H1 (cell line): ENCODE data around the gene FOXK1. TPM values are rescaled to one million over a fixed set of nuclear protein-coding genes. Genes with fewer than 3 reads are reported as not detected.

Experiments used
- CTCF ChIA-PET: fragments of 300-600 bp; sonication (Branson Sonifier 250); formaldehyde crosslinking; loops from one replicate; lab custom pipeline; 2021; ENCODE audit not compliant: partially characterized antibody; lab: Charles Lee
- POLR2A ChIA-PET: fragments of 300-600 bp; sonication (Branson Sonifier 250); formaldehyde crosslinking; loops from one replicate; lab custom pipeline; 2021; ENCODE audit warnings: inconsistent platforms; ENCODE audit not compliant: partially characterized antibody; lab: Charles Lee
- DNase-seq, 2 experiments: peaks; one replicate each; pipeline versions ENCODE4 v3.0.0 to v3.0.0-alpha.2; 2010 to 2022; ENCODE audit warnings: low spot score in 2 of 2, low read depth in 1 of 2, mixed read lengths in 1 of 2
- FAIRE-seq: peaks from 2 replicates; lab custom pipeline; 2011; peaks lifted over from hg19 to GRCh38; lab: Jason Lieb, UNC
- H2AFZ ChIP-seq: 2 replicates; pipeline ENCODE4 v1.8.1; 2012; ENCODE audit warnings: low read length, inconsistent platforms
- H2AK5ac ChIP-seq: 2 replicates; pipeline ENCODE4 v1.6.1; 2013; ENCODE audit warnings: low read depth, low read length
- H2BK120ac ChIP-seq: replicated peaks from 2 replicates; pipeline ENCODE3; 2013; ENCODE audit warnings: low read depth, low read length, inconsistent platforms
- H2BK12ac ChIP-seq: 2 replicates; pipeline ENCODE4 v1.6.1; 2013; ENCODE audit warnings: low read depth, low read length
- H2BK15ac ChIP-seq: 2 replicates; pipeline ENCODE4 v1.6.1; 2013; ENCODE audit warnings: low read length
- H2BK20ac ChIP-seq: 2 replicates; pipeline ENCODE4 v1.6.1; 2013; ENCODE audit warnings: low read length
- H2BK5ac ChIP-seq: 2 replicates; pipeline ENCODE4 v1.6.1; 2013; ENCODE audit warnings: low read depth, low read length
- H3K14ac ChIP-seq: 2 replicates; pipeline ENCODE4 v1.6.1; 2013; ENCODE audit warnings: inconsistent platforms; ENCODE audit not compliant: insufficient read length
- H3K18ac ChIP-seq: 2 replicates; pipeline ENCODE4 v1.6.1; 2013; ENCODE audit warnings: low read length; ENCODE audit errors: extremely low read depth
- H3K23ac ChIP-seq: 2 replicates; pipeline ENCODE4 v1.6.1; 2013; ENCODE audit warnings: inconsistent platforms; ENCODE audit not compliant: insufficient read length
- H3K23me2 ChIP-seq: 2 replicates; pipeline ENCODE4 v1.6.1; 2013; ENCODE audit warnings: low read depth, low read length
- H3K27ac ChIP-seq: 2 replicates; pipeline ENCODE4 v1.6.1; 2011; ENCODE audit warnings: low read depth, low read length, inconsistent platforms
- H3K27me3 ChIP-seq, 4 experiments: replicated peaks in 1 of 4; 1 replicate in 1 of 4; 2 replicates in 3 of 4; pipeline versions ENCODE4 v1.6.1 to v1.8.1; 2011 to 2013; ENCODE audit warnings: low read length in 3 of 4, mild to moderate bottlenecking in 3 of 4, inconsistent platforms in 2 of 4, mixed read lengths in 2 of 4, moderate library complexity in 1 of 4; ENCODE audit not compliant: control insufficient read depth in 3 of 4, insufficient read depth in 3 of 4; ENCODE audit errors: extremely low read depth in 1 of 4
- H3K36me3 ChIP-seq, 4 experiments: 2 replicates each; pipeline versions ENCODE4 v1.6.1 to v1.8.1; 2011 to 2013; ENCODE audit warnings: mild to moderate bottlenecking in 4 of 4, low read length in 3 of 4, moderate library complexity in 2 of 4, control low read depth in 1 of 4, inconsistent platforms in 1 of 4; ENCODE audit not compliant: insufficient read depth in 4 of 4, control insufficient read depth in 2 of 4
- H3K4ac ChIP-seq: replicated peaks from 2 replicates; pipeline ENCODE3; 2013; ENCODE audit warnings: low read length, low read depth, mixed read lengths, inconsistent platforms; ENCODE audit not compliant: insufficient read length
- H3K4me1 ChIP-seq, 4 experiments: replicated peaks in 1 of 4; 1 replicate in 1 of 4; 2 replicates in 3 of 4; pipeline versions ENCODE4 v1.6.1 to v1.8.1; 2011 to 2013; ENCODE audit warnings: low read length in 3 of 4, inconsistent platforms in 2 of 4, mixed read lengths in 1 of 4; ENCODE audit not compliant: insufficient read depth in 4 of 4, control insufficient read depth in 3 of 4
- H3K4me2 ChIP-seq, 2 experiments: 2 replicates each; pipeline versions ENCODE4 v1.6.1 to v1.8.1; 2011 to 2013; ENCODE audit warnings: low read depth in 2 of 2, low read length in 2 of 2, control low read depth in 1 of 2, inconsistent platforms in 1 of 2, mild to moderate bottlenecking in 1 of 2; ENCODE audit not compliant: insufficient read depth in 1 of 2
- H3K4me3 ChIP-seq, 4 experiments: fragments of 200-600, 300-600 bp in 1 of 4; sonication (generic), shearing (Covaris generic), sonication (Bioruptor Twin) in 1 of 4; 2 replicates each; pipeline versions ENCODE4 v1.5.1 to v1.8.1; 2011 to 2016; ENCODE audit warnings: low read length in 4 of 4, low read depth in 3 of 4, control low read depth in 2 of 4, inconsistent platforms in 2 of 4, mild to moderate bottlenecking in 2 of 4, mixed read lengths in 1 of 4, moderate library complexity in 1 of 4; ENCODE audit not compliant: insufficient read depth in 2 of 4; ENCODE audit errors: extremely low read depth in 1 of 4
- H3K56ac ChIP-seq: replicated peaks from 2 replicates; pipeline ENCODE3; 2013; ENCODE audit warnings: low read depth, mild to moderate bottlenecking, mixed read lengths, low read length, inconsistent platforms; ENCODE audit not compliant: insufficient read length
- H3K79me1 ChIP-seq: 2 replicates; pipeline ENCODE4 v1.6.1; 2013; ENCODE audit warnings: low read depth, low read length, control low read depth
- H3K79me2 ChIP-seq, 2 experiments: 2 replicates each; pipeline versions ENCODE4 v1.6.1 to v1.8.1; 2012 to 2013; ENCODE audit warnings: low read length in 2 of 2, mild to moderate bottlenecking in 2 of 2, inconsistent platforms in 1 of 2; ENCODE audit not compliant: insufficient read depth in 2 of 2, control insufficient read depth in 1 of 2
- H3K9ac ChIP-seq, 4 experiments: replicated peaks in 1 of 4; 1 replicate in 1 of 4; 2 replicates in 3 of 4; pipeline versions ENCODE4 v1.6.1 to v1.8.1; 2011 to 2013; ENCODE audit warnings: low read depth in 3 of 4, low read length in 3 of 4, control low read depth in 2 of 4, mild to moderate bottlenecking in 2 of 4, moderate library complexity in 2 of 4, inconsistent platforms in 1 of 4; ENCODE audit errors: extremely low read depth in 1 of 4
- H3K9me3 ChIP-seq, 2 experiments: 2 replicates each; pipeline versions ENCODE4 v1.6.1 to v1.8.1; 2012 to 2013; ENCODE audit warnings: mild to moderate bottlenecking in 2 of 2, moderate library complexity in 2 of 2, control low read depth in 1 of 2, inconsistent platforms in 1 of 2, low read depth in 1 of 2, low read length in 1 of 2, mixed read lengths in 1 of 2; ENCODE audit not compliant: insufficient read depth in 2 of 2
- H4K20me1 ChIP-seq, 2 experiments: replicated peaks in 1 of 2; 2 replicates each; pipeline versions ENCODE3 to v1.8.1; 2011 to 2013; ENCODE audit warnings: inconsistent platforms in 2 of 2, low read length in 2 of 2, mild to moderate bottlenecking in 1 of 2; ENCODE audit not compliant: insufficient read depth in 2 of 2, control insufficient read depth in 1 of 2
- H4K5ac ChIP-seq: 2 replicates; pipeline ENCODE4 v1.6.1; 2013; ENCODE audit warnings: low read length, low read depth, mixed read lengths, inconsistent platforms; ENCODE audit not compliant: insufficient read length
- H4K8ac ChIP-seq: 2 replicates; pipeline ENCODE4 v1.8.0; 2013; ENCODE audit warnings: mild to moderate bottlenecking, moderate library complexity, low read length, inconsistent platforms; ENCODE audit not compliant: insufficient read depth; ENCODE audit errors: extremely low read depth
- H4K91ac ChIP-seq: replicated peaks from 2 replicates; pipeline ENCODE3; 2013; ENCODE audit warnings: low read length, mixed read lengths, inconsistent platforms; ENCODE audit not compliant: insufficient read length
- ASH2L ChIP-seq: fragments of 200-600, 300-600 bp; sonication (generic); IDR thresholded peaks from one replicate; pipeline ENCODE4 v1.7.1; 2017; ENCODE audit warnings: low read length
- BACH1 ChIP-seq: IDR thresholded peaks from 2 replicates; pipeline ENCODE4 v1.6.1; 2012; ENCODE audit warnings: low read length, improper control_type of control experiment
- BCL11A ChIP-seq, 2 experiments: IDR thresholded peaks; one replicate each; pipeline ENCODE4 v1.6.1; 2011; ENCODE audit warnings: low read depth in 2 of 2, low read length in 2 of 2, mild to moderate bottlenecking in 2 of 2
- CREB1 ChIP-seq: IDR thresholded peaks from 2 replicates; pipeline ENCODE4 v1.6.1; 2012; ENCODE audit warnings: inconsistent platforms
- EGR1 ChIP-seq: IDR thresholded peaks from 2 replicates; pipeline ENCODE4 v1.6.1; 2011; ENCODE audit warnings: low read depth, low read length, borderline replicate concordance
- EP300 ChIP-seq, 2 experiments: IDR thresholded peaks; 1 replicate in 1 of 2; 2 replicates in 1 of 2; pipeline ENCODE4 v1.6.1; 2011 to 2012; ENCODE audit warnings: low read depth in 2 of 2, low read length in 2 of 2, mild to moderate bottlenecking in 2 of 2, borderline replicate concordance in 1 of 2, inconsistent platforms in 1 of 2, moderate library complexity in 1 of 2
- POLR2AphosphoS5 ChIP-seq: IDR thresholded peaks from 2 replicates; pipeline ENCODE4 v1.6.1; 2011; ENCODE audit warnings: low read depth, low read length
- RBBP5 ChIP-seq: IDR thresholded peaks from 2 replicates; pipeline ENCODE4 v1.7.1; 2012; ENCODE audit warnings: low read depth, mild to moderate bottlenecking, inconsistent platforms, low read length, moderate library complexity, borderline replicate concordance
- RFX5 ChIP-seq: IDR thresholded peaks from 2 replicates; pipeline ENCODE4 v1.6.1; 2011; ENCODE audit warnings: low read depth, low read length, improper control_type of control experiment, borderline replicate concordance
- SIN3A ChIP-seq, 2 experiments: IDR thresholded peaks in 1 of 2; conservative IDR thresholded peaks in 1 of 2; 2 replicates each; pipeline ENCODE4 v1.6.1; 2011 to 2012; ENCODE audit warnings: low read length in 2 of 2, improper control_type of control experiment in 1 of 2, low read depth in 1 of 2, mild to moderate bottlenecking in 1 of 2
- TAF1 ChIP-seq: IDR thresholded peaks from 2 replicates; pipeline ENCODE4 v1.6.1; 2011; ENCODE audit warnings: mild to moderate bottlenecking, low read depth, low read length
- WGBS, 2 experiments: shearing (Covaris generic) in 1 of 2; methylation state at CpG; one replicate each; pipeline versions ENCODE4 v1.1.6 to v1.1.7; 2013 to 2015; ENCODE audit warnings: low lambda C conversion rate in 2 of 2, mixed read lengths in 2 of 2, inconsistent platforms in 1 of 2, low coverage in 1 of 2, missing lambda C conversion rate in 1 of 2; ENCODE audit not compliant: insufficient replicate concordance in 2 of 2, insufficient coverage in 1 of 2, insufficient read length in 1 of 2; ENCODE audit errors: extremely low coverage in 1 of 2, missing lambda C conversion rate in 1 of 2; 5-methylcytosine and 5-hydroxymethylcytosine counted together
- polyA plus RNA-seq, 7 experiments: library from polyadenylated mRNA; depleted of rRNA in 3 of 7; stranded (reverse) in 5 of 7; unstranded in 2 of 7; fragments of >200 nt in 5 of 7; fragments of 200-250 nt in 2 of 7; gene quantifications; 1 replicate in 5 of 7; 2 replicates in 1 of 7; 4 replicates in 1 of 7; pipeline versions ENCODE4 v1.2.1 to v1.2.3, GENCODE V29; 2011 to 2013; ENCODE audit warnings: missing spikeins in 2 of 7, mixed read lengths in 2 of 7
- total RNA-seq: library from RNA; stranded (reverse); fragmentation: NEBNext Ultra II Directional; extraction: Animal tissue kit (Norgen Biotek cat#: 25700); gene quantifications from 2 replicates; pipeline ENCODE4 v1.2.1, GENCODE V29; 2021

Gene FOXK1
- total and polyA plus RNA-seq, 2 of the 8 experiments (the other 6 are each of a cell fraction or from before 2014, with no cell fraction given), result 2.0 to 8.5 TPM

DNA sequence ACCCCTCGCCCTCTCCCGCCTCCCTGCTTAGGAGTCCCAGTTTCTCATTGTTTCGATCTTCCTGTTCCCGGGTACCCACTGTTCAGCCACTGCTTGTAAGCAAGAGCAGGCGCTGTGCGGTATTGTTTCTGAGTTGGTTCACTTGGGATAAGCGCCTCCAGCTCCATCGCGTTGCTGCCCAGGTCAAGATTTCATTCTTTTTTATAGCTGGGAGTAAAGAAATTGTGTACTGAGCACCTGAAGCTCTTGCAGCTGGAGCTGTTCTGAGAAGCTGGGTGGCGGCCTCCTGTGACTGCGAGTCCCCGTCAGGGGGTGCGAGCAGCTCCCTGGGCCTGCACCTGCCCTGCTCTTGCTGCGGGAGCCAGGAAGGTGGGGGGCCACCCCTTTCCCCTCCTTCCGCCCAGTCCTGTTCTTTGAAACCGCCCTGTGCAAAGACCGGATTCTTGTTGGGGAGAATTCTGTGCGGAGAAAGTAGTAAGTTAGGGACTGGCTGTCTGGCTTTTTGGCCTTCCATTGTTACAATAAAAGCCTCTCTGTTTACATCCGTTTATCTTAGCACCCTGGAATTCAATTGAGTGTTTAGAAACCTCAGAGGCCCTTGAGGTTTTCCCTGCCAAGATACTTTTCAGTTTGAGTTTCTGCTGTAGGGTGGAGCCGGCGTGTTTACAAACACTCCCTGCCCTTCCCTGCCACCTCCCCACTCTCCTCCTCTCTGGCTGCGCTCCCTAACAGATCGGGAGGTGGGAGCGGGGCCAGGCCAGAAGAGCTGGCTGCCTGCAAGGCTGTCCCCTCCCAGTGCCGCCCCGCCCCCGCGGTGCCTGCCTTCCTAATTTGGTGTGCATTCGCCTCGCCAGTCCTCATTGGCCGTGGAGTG is 62.5 kb downstream of the FOXK1 start:
- Histone ChIP-seq H4K91ac (no peak overlapping the region), H3K14ac (no peak overlapping the region), H3K23ac (no peak overlapping the region), H2BK5ac (no peak overlapping the region), H4K20me1 (peaks cover 7 to 24% of the 10 kb centered on the region in 2 experiments), H2AFZ (no peak overlapping the region), H2AK5ac (no peak overlapping the region), H3K36me3 (no peaks in the 10 kb centered on the region), H3K4me3 (peak overlapping the region; percentile 5 to 51 (median 24); a peak in 5 of 8 replicates), H3K23me2 (no peaks in the 10 kb centered on the region), H3K79me2 (no peaks in the 10 kb centered on the region), H3K4me2 (peak overlapping the region; percentile 55 to 67), H4K5ac (no peak overlapping the region), H3K9ac (peak overlapping the region in 1 of 4 experiments; percentile 26; a peak in 1 of 7 replicates), H2BK20ac (no peak overlapping the region), H2BK12ac (no peak overlapping the region), H3K18ac (no peak overlapping the region), H3K9me3 (no peaks in the 10 kb centered on the region), H3K56ac (no peak overlapping the region), H3K4ac (no peak overlapping the region), H3K27ac (no peak overlapping the region), H2BK120ac (no peak overlapping the region), H3K4me1 (peaks cover 0 to 7% (median 4%) of the 10 kb centered on the region in 4 experiments; a peak in 6 of 7 replicates), H2BK15ac (no peak overlapping the region), H3K27me3 (peaks cover 3 to 47% (median 38%) of the 10 kb centered on the region in 4 experiments), H3K79me1 (no peaks in the 10 kb centered on the region), H4K8ac (no peak overlapping the region; the same call in 1 of the 2 replicates)
- 13% methylated on average over 30 of the region's 31 CpGs; no CpG with 5 or more reads in 1 of the 2 experiments for WGBS, 2 experiments
- CTCF ChIA-PET, result interaction anchor here (1.0 to 2.0 kb wide), 2 partner anchors 9 to 21 kb away, joined by 4 to 5 read pairs; no protein-coding TSS in a partner anchor
- DNase-seq (peak; percentile 78 to 89), FAIRE-seq (no peak)
- POLR2A ChIA-PET, result interaction anchor here (1.0 to 1.6 kb wide), 2 partner anchors 10 to 11 kb away, joined by 3 to 7 read pairs; no protein-coding TSS in a partner anchor
- TF ChIP-seq TAF1 (peak; percentile 37; the same call in 1 of the 2 replicates), RBBP5 (0 out of 2 replicates have a peak, but pooled peaks have one; percentile 66), SIN3A (conservative IDR thresholded peaks at IDR 0.05 in 1 of 2, IDR thresholded peaks at IDR 0.05 in 1 of 2; ENCODE audit: low read depth in 1 of 2, low read length in 2 of 2) (0 out of 4 replicates have a peak, but pooled peaks of 1 of the 2 experiments have one; percentile 16), ASH2L (peak; percentile 50), RFX5 (no peak), BACH1 (peak; percentile 35; the same call in 1 of the 2 replicates), EGR1 (peak; percentile 42; the same call in 1 of the 2 replicates), CREB1 (no peak), BCL11A (IDR thresholded peaks at IDR 0.05; ENCODE audit: low read depth in 2 of 2, low read length in 2 of 2) (no peak), POLR2AphosphoS5 (peak; percentile 48; the same call in 1 of the 2 replicates), EP300 (IDR thresholded peaks at IDR 0.05; ENCODE audit: borderline replicate concordance in 1 of 2, low read depth in 2 of 2, low read length in 2 of 2) (peak in 1 of 2 experiments; percentile 98; a peak in 1 of 3 replicates)
